PC-3 (cell line): Measurements from ENCODE around the gene UROC1.

ENCODE experiments used
- EZH2 ChIP-seq: fragments of 300-600 bp; sonication (generic); IDR thresholded peaks from one replicate; pipeline ENCODE4 v1.6.1; 2017; ENCODE audit warnings: antibody characterized with exemption, mild to moderate bottlenecking, low read length; ENCODE audit not compliant: unreplicated experiment
- EZH2phosphoT487 ChIP-seq: fragments of 300-600 bp; sonication (generic); IDR thresholded peaks from 2 replicates; pipeline ENCODE4 v1.6.1; 2018; ENCODE audit warnings: mild to moderate bottlenecking, antibody characterized with exemption, low read length, borderline replicate concordance
- TF ChIP-seq, protein P1 (sequence below): fragments of 300-600 bp; sonication (generic); conservative IDR thresholded peaks from 2 replicates; pipeline ENCODE4 v1.5.1; 2017; ENCODE audit warnings: antibody characterized with exemption, low read depth, mild to moderate bottlenecking, low read length

DNA sequence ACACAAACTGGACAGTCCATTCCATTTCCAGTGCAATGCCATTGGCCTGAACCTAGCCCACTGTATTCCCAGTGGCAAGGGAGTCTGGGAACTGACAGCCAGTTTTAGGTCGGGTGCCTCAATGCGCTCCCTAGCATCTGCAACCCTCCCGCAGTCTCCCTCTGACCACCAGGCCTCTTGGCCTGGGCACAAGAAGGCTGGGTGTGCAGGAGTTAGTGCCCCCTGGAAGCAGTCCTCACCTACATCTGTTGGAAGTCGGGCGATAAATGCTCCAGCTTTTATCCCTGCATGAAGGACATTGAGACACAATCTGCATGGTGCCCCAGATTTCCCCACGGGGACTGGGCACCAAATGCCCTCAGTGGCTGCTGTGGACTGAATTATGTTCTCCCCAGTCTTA lies 28.4 kb upstream of the UROC1 start:
- TF ChIP-seq, protein P1, sequence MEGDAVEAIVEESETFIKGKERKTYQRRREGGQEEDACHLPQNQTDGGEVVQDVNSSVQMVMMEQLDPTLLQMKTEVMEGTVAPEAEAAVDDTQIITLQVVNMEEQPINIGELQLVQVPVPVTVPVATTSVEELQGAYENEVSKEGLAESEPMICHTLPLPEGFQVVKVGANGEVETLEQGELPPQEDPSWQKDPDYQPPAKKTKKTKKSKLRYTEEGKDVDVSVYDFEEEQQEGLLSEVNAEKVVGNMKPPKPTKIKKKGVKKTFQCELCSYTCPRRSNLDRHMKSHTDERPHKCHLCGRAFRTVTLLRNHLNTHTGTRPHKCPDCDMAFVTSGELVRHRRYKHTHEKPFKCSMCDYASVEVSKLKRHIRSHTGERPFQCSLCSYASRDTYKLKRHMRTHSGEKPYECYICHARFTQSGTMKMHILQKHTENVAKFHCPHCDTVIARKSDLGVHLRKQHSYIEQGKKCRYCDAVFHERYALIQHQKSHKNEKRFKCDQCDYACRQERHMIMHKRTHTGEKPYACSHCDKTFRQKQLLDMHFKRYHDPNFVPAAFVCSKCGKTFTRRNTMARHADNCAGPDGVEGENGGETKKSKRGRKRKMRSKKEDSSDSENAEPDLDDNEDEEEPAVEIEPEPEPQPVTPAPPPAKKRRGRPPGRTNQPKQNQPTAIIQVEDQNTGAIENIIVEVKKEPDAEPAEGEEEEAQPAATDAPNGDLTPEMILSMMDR: no peak
- TF ChIP-seq EZH2: no peak
- TF ChIP-seq EZH2phosphoT487: no peak
